ENCODE measurements around the gene AK4. TPM values are rescaled to one million over a fixed set of nuclear protein-coding genes. Genes with fewer than 3 reads are reported as not detected.

AK4 gene
- total RNA-seq (2022; extraction: Qiagen RNA extraction; ENCODE audit: low read depth): 23.3 to 30.2 TPM (median 25.8 TPM) in 5 replicates

GRCh38 chr1:65148178-65148547, at the start of gene AK4:
Gene AK4, plus strand, starts transcription at chr1:65148203. Its CDS starts 205 bp downstream, at chr1:65148408.

Other genes starting within 250 kb of the AK4 start
- 126 to 153 TPM (median 141 TPM) in 5 replicates for gene JAK1, start 181.7 kb upstream of the AK4 start, total RNA-seq (2022; extraction: Qiagen RNA extraction; ENCODE audit: low read depth)
- 4.3 to 5.9 TPM (median 5.3 TPM) in 5 replicates for gene DNAJC6, start 161.3 kb downstream of the AK4 start, total RNA-seq (2022; extraction: Qiagen RNA extraction; ENCODE audit: low read depth)